ENCODE data around the gene TCIRG1. TPM values are rescaled to one million over a fixed set of nuclear protein-coding genes. Genes with fewer than 3 reads are reported as not detected.
A peak's percentile ranks its signal among the peaks of the same experiment; 100 is the strongest.

TCIRG1 gene
- total and polyA plus RNA-seq, 2 of the 13 experiments (the other 11 are each of a cell fraction or from before 2014, with no cell fraction given) = 48.0 to 69.6 TPM

DNA sequence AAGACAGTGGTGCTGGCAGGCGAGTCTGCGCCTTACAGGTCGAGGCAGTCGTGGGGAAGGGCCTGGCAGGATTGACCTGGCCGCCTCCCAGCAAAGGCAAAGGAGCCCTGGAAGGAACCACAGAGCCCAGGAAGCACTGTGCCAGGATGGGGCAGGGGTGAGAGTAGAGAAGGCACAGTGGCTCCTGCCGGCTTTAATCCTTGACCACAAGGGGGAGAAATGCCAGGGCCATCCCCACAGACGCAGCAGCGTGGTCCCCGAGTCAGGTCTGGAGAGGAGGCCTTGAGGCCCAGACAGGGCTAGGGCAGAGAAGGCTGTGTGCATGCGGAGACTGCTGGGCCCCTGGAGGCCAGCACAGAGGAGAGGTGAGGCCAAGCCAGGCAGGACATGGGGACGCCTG is 18.2 kb upstream of the TCIRG1 start (continued):
- TF ChIP-seq, protein P1, sequence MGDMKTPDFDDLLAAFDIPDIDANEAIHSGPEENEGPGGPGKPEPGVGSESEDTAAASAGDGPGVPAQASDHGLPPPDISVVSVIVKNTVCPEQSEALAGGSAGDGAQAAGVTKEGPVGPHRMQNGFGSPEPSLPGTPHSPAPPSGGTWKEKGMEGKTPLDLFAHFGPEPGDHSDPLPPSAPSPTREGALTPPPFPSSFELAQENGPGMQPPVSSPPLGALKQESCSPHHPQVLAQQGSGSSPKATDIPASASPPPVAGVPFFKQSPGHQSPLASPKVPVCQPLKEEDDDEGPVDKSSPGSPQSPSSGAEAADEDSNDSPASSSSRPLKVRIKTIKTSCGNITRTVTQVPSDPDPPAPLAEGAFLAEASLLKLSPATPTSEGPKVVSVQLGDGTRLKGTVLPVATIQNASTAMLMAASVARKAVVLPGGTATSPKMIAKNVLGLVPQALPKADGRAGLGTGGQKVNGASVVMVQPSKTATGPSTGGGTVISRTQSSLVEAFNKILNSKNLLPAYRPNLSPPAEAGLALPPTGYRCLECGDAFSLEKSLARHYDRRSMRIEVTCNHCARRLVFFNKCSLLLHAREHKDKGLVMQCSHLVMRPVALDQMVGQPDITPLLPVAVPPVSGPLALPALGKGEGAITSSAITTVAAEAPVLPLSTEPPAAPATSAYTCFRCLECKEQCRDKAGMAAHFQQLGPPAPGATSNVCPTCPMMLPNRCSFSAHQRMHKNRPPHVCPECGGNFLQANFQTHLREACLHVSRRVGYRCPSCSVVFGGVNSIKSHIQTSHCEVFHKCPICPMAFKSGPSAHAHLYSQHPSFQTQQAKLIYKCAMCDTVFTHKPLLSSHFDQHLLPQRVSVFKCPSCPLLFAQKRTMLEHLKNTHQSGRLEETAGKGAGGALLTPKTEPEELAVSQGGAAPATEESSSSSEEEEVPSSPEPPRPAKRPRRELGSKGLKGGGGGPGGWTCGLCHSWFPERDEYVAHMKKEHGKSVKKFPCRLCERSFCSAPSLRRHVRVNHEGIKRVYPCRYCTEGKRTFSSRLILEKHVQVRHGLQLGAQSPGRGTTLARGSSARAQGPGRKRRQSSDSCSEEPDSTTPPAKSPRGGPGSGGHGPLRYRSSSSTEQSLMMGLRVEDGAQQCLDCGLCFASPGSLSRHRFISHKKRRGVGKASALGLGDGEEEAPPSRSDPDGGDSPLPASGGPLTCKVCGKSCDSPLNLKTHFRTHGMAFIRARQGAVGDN (CRISPR knock-in tag; IDR thresholded peaks at IDR 0.05) = peak; percentile 84
- TF ChIP-seq, protein P2, sequence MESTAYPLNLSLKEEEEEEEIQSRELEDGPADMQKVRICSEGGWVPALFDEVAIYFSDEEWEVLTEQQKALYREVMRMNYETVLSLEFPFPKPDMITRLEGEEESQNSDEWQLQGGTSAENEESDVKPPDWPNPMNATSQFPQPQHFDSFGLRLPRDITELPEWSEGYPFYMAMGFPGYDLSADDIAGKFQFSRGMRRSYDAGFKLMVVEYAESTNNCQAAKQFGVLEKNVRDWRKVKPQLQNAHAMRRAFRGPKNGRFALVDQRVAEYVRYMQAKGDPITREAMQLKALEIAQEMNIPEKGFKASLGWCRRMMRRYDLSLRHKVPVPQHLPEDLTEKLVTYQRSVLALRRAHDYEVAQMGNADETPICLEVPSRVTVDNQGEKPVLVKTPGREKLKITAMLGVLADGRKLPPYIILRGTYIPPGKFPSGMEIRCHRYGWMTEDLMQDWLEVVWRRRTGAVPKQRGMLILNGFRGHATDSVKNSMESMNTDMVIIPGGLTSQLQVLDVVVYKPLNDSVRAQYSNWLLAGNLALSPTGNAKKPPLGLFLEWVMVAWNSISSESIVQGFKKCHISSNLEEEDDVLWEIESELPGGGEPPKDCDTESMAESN (CRISPR knock-in tag; conservative IDR thresholded peaks at IDR 0.05) = 0 out of 2 replicates have a peak, but pooled peaks have one; percentile 58
- TF ChIP-seq, protein P3, sequence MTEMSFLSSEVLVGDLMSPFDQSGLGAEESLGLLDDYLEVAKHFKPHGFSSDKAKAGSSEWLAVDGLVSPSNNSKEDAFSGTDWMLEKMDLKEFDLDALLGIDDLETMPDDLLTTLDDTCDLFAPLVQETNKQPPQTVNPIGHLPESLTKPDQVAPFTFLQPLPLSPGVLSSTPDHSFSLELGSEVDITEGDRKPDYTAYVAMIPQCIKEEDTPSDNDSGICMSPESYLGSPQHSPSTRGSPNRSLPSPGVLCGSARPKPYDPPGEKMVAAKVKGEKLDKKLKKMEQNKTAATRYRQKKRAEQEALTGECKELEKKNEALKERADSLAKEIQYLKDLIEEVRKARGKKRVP (CRISPR knock-in tag; IDR thresholded peaks at IDR 0.05) = no peak
- TF ChIP-seq ISL2 (CRISPR knock-in tag; IDR thresholded peaks at IDR 0.05) = 0 out of 2 replicates have a peak, but pooled peaks have one; percentile 24
- TF ChIP-seq GATAD1 (CRISPR knock-in tag; IDR thresholded peaks at IDR 0.05) = 0 out of 2 replicates have a peak, but pooled peaks have one; percentile 28
- peak; percentile 76 for TF ChIP-seq PITX1 (CRISPR knock-in tag; IDR thresholded peaks at IDR 0.05)
- 0 out of 2 replicates have a peak, but pooled peaks have one; percentile 16 for TF ChIP-seq HOXA3 (CRISPR knock-in tag; IDR thresholded peaks at IDR 0.05)
- TF ChIP-seq, protein P4, sequence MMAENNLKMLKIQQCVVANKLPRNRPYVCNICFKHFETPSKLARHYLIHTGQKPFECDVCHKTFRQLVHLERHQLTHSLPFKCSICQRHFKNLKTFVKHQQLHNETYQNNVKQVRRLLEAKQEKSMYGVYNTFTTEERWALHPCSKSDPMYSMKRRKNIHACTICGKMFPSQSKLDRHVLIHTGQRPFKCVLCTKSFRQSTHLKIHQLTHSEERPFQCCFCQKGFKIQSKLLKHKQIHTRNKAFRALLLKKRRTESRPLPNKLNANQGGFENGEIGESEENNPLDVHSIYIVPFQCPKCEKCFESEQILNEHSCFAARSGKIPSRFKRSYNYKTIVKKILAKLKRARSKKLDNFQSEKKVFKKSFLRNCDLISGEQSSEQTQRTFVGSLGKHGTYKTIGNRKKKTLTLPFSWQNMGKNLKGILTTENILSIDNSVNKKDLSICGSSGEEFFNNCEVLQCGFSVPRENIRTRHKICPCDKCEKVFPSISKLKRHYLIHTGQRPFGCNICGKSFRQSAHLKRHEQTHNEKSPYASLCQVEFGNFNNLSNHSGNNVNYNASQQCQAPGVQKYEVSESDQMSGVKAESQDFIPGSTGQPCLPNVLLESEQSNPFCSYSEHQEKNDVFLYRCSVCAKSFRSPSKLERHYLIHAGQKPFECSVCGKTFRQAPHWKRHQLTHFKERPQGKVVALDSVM (CRISPR knock-in tag; IDR thresholded peaks at IDR 0.05) = peak; percentile 93
- TF ChIP-seq, protein P5, sequence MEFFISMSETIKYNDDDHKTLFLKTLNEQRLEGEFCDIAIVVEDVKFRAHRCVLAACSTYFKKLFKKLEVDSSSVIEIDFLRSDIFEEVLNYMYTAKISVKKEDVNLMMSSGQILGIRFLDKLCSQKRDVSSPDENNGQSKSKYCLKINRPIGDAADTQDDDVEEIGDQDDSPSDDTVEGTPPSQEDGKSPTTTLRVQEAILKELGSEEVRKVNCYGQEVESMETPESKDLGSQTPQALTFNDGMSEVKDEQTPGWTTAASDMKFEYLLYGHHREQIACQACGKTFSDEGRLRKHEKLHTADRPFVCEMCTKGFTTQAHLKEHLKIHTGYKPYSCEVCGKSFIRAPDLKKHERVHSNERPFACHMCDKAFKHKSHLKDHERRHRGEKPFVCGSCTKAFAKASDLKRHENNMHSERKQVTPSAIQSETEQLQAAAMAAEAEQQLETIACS (CRISPR knock-in tag; IDR thresholded peaks at IDR 0.05) = 0 out of 2 replicates have a peak, but pooled peaks have one; percentile 5
- peak; percentile 42; the same call in 1 of the 2 replicates for TF ChIP-seq HDAC2 (CRISPR knock-in tag; IDR thresholded peaks at IDR 0.05)
- peak; percentile 93 for TF ChIP-seq HNRNPL (IDR thresholded peaks at IDR 0.05; ENCODE audit: low read depth, low read length)
- TF ChIP-seq RAD21 (CRISPR knock-in tag; IDR thresholded peaks at IDR 0.05) = 0 out of 2 replicates have a peak, but pooled peaks have one; percentile 12
- TF ChIP-seq, protein P6, sequence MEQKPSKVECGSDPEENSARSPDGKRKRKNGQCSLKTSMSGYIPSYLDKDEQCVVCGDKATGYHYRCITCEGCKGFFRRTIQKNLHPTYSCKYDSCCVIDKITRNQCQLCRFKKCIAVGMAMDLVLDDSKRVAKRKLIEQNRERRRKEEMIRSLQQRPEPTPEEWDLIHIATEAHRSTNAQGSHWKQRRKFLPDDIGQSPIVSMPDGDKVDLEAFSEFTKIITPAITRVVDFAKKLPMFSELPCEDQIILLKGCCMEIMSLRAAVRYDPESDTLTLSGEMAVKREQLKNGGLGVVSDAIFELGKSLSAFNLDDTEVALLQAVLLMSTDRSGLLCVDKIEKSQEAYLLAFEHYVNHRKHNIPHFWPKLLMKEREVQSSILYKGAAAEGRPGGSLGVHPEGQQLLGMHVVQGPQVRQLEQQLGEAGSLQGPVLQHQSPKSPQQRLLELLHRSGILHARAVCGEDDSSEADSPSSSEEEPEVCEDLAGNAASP (CRISPR knock-in tag; IDR thresholded peaks at IDR 0.05; ENCODE audit: borderline replicate concordance) = peak; percentile 58; the same call in 1 of the 2 replicates
- 0 out of 2 replicates have a peak, but pooled peaks have one; percentile 9 for TF ChIP-seq FOXO1 (CRISPR knock-in tag; IDR thresholded peaks at IDR 0.05)
- TF ChIP-seq ZNF709 (CRISPR knock-in tag; IDR thresholded peaks at IDR 0.05) = 0 out of 2 replicates have a peak, but pooled peaks have one; percentile 20
- no peak for TF ChIP-seq FOXP1 (IDR thresholded peaks at IDR 0.05)
- no peak for TF ChIP-seq FOXP1 (CRISPR knock-in tag; IDR thresholded peaks at IDR 0.05)
- 0 out of 2 replicates have a peak, but pooled peaks have one; percentile 39 for TF ChIP-seq HES4 (CRISPR knock-in tag; IDR thresholded peaks at IDR 0.05; ENCODE audit: borderline replicate concordance)

Measured in HepG2 (cell line).